H1 (cell line): ENCODE results near the gene ZNF716. TPM values are rescaled to one million over a fixed set of nuclear protein-coding genes. Genes with fewer than 3 reads are reported as not detected.
A peak's percentile ranks its signal among the peaks of the same experiment; 100 is the strongest.
"Not testable (repeated sequence)": the region's sequence is repeated elsewhere in the genome, so short reads cannot be mapped to it uniquely, and the experiment has no call there.

Source experiments
- CTCF ChIA-PET: fragments of 300-600 bp; sonication (Branson Sonifier 250); formaldehyde crosslinking; loops from one replicate; lab custom pipeline; 2021; ENCODE audit not compliant: partially characterized antibody; lab: Charles Lee
- POLR2A ChIA-PET: fragments of 300-600 bp; sonication (Branson Sonifier 250); formaldehyde crosslinking; loops from one replicate; lab custom pipeline; 2021; ENCODE audit warnings: inconsistent platforms; ENCODE audit not compliant: partially characterized antibody; lab: Charles Lee
- DNase-seq, 2 experiments: peaks; one replicate each; pipeline versions ENCODE4 v3.0.0 to v3.0.0-alpha.2; 2010 to 2022; ENCODE audit warnings: low spot score in 2 of 2, low read depth in 1 of 2, mixed read lengths in 1 of 2
- FAIRE-seq: peaks from 2 replicates; lab custom pipeline; 2011; peaks lifted over from hg19 to GRCh38; lab: Jason Lieb, UNC
- H2AFZ ChIP-seq: 2 replicates; pipeline ENCODE4 v1.8.1; 2012; ENCODE audit warnings: low read length, inconsistent platforms
- H2AK5ac ChIP-seq: 2 replicates; pipeline ENCODE4 v1.6.1; 2013; ENCODE audit warnings: low read depth, low read length
- H2BK120ac ChIP-seq: replicated peaks from 2 replicates; pipeline ENCODE3; 2013; ENCODE audit warnings: low read depth, low read length, inconsistent platforms
- H2BK12ac ChIP-seq: 2 replicates; pipeline ENCODE4 v1.6.1; 2013; ENCODE audit warnings: low read depth, low read length
- H2BK15ac ChIP-seq: 2 replicates; pipeline ENCODE4 v1.6.1; 2013; ENCODE audit warnings: low read length
- H2BK20ac ChIP-seq: 2 replicates; pipeline ENCODE4 v1.6.1; 2013; ENCODE audit warnings: low read length
- H2BK5ac ChIP-seq: 2 replicates; pipeline ENCODE4 v1.6.1; 2013; ENCODE audit warnings: low read depth, low read length
- H3K14ac ChIP-seq: 2 replicates; pipeline ENCODE4 v1.6.1; 2013; ENCODE audit warnings: inconsistent platforms; ENCODE audit not compliant: insufficient read length
- H3K18ac ChIP-seq: 2 replicates; pipeline ENCODE4 v1.6.1; 2013; ENCODE audit warnings: low read length; ENCODE audit errors: extremely low read depth
- H3K23ac ChIP-seq: 2 replicates; pipeline ENCODE4 v1.6.1; 2013; ENCODE audit warnings: inconsistent platforms; ENCODE audit not compliant: insufficient read length
- H3K23me2 ChIP-seq: 2 replicates; pipeline ENCODE4 v1.6.1; 2013; ENCODE audit warnings: low read depth, low read length
- H3K27ac ChIP-seq: 2 replicates; pipeline ENCODE4 v1.6.1; 2011; ENCODE audit warnings: low read depth, low read length, inconsistent platforms
- H3K27me3 ChIP-seq, 4 experiments: replicated peaks in 1 of 4; 1 replicate in 1 of 4; 2 replicates in 3 of 4; pipeline versions ENCODE4 v1.6.1 to v1.8.1; 2011 to 2013; ENCODE audit warnings: low read length in 3 of 4, mild to moderate bottlenecking in 3 of 4, inconsistent platforms in 2 of 4, mixed read lengths in 2 of 4, moderate library complexity in 1 of 4; ENCODE audit not compliant: control insufficient read depth in 3 of 4, insufficient read depth in 3 of 4; ENCODE audit errors: extremely low read depth in 1 of 4
- H3K36me3 ChIP-seq, 4 experiments: 2 replicates each; pipeline versions ENCODE4 v1.6.1 to v1.8.1; 2011 to 2013; ENCODE audit warnings: mild to moderate bottlenecking in 4 of 4, low read length in 3 of 4, moderate library complexity in 2 of 4, control low read depth in 1 of 4, inconsistent platforms in 1 of 4; ENCODE audit not compliant: insufficient read depth in 4 of 4, control insufficient read depth in 2 of 4
- H3K4ac ChIP-seq: replicated peaks from 2 replicates; pipeline ENCODE3; 2013; ENCODE audit warnings: low read length, low read depth, mixed read lengths, inconsistent platforms; ENCODE audit not compliant: insufficient read length
- H3K4me1 ChIP-seq, 4 experiments: replicated peaks in 1 of 4; 1 replicate in 1 of 4; 2 replicates in 3 of 4; pipeline versions ENCODE4 v1.6.1 to v1.8.1; 2011 to 2013; ENCODE audit warnings: low read length in 3 of 4, inconsistent platforms in 2 of 4, mixed read lengths in 1 of 4; ENCODE audit not compliant: insufficient read depth in 4 of 4, control insufficient read depth in 3 of 4
- H3K4me2 ChIP-seq, 2 experiments: 2 replicates each; pipeline versions ENCODE4 v1.6.1 to v1.8.1; 2011 to 2013; ENCODE audit warnings: low read depth in 2 of 2, low read length in 2 of 2, control low read depth in 1 of 2, inconsistent platforms in 1 of 2, mild to moderate bottlenecking in 1 of 2; ENCODE audit not compliant: insufficient read depth in 1 of 2
- H3K4me3 ChIP-seq, 4 experiments: fragments of 200-600, 300-600 bp in 1 of 4; sonication (generic), shearing (Covaris generic), sonication (Bioruptor Twin) in 1 of 4; 2 replicates each; pipeline versions ENCODE4 v1.5.1 to v1.8.1; 2011 to 2016; ENCODE audit warnings: low read length in 4 of 4, low read depth in 3 of 4, control low read depth in 2 of 4, inconsistent platforms in 2 of 4, mild to moderate bottlenecking in 2 of 4, mixed read lengths in 1 of 4, moderate library complexity in 1 of 4; ENCODE audit not compliant: insufficient read depth in 2 of 4; ENCODE audit errors: extremely low read depth in 1 of 4
- H3K56ac ChIP-seq: replicated peaks from 2 replicates; pipeline ENCODE3; 2013; ENCODE audit warnings: low read depth, mild to moderate bottlenecking, mixed read lengths, low read length, inconsistent platforms; ENCODE audit not compliant: insufficient read length
- H3K79me1 ChIP-seq: 2 replicates; pipeline ENCODE4 v1.6.1; 2013; ENCODE audit warnings: low read depth, low read length, control low read depth
- H3K79me2 ChIP-seq, 2 experiments: 2 replicates each; pipeline versions ENCODE4 v1.6.1 to v1.8.1; 2012 to 2013; ENCODE audit warnings: low read length in 2 of 2, mild to moderate bottlenecking in 2 of 2, inconsistent platforms in 1 of 2; ENCODE audit not compliant: insufficient read depth in 2 of 2, control insufficient read depth in 1 of 2
- H3K9ac ChIP-seq, 4 experiments: replicated peaks in 1 of 4; 1 replicate in 1 of 4; 2 replicates in 3 of 4; pipeline versions ENCODE4 v1.6.1 to v1.8.1; 2011 to 2013; ENCODE audit warnings: low read depth in 3 of 4, low read length in 3 of 4, control low read depth in 2 of 4, mild to moderate bottlenecking in 2 of 4, moderate library complexity in 2 of 4, inconsistent platforms in 1 of 4; ENCODE audit errors: extremely low read depth in 1 of 4
- H3K9me3 ChIP-seq, 2 experiments: 2 replicates each; pipeline versions ENCODE4 v1.6.1 to v1.8.1; 2012 to 2013; ENCODE audit warnings: mild to moderate bottlenecking in 2 of 2, moderate library complexity in 2 of 2, control low read depth in 1 of 2, inconsistent platforms in 1 of 2, low read depth in 1 of 2, low read length in 1 of 2, mixed read lengths in 1 of 2; ENCODE audit not compliant: insufficient read depth in 2 of 2
- H4K20me1 ChIP-seq, 2 experiments: replicated peaks in 1 of 2; 2 replicates each; pipeline versions ENCODE3 to v1.8.1; 2011 to 2013; ENCODE audit warnings: inconsistent platforms in 2 of 2, low read length in 2 of 2, mild to moderate bottlenecking in 1 of 2; ENCODE audit not compliant: insufficient read depth in 2 of 2, control insufficient read depth in 1 of 2
- H4K5ac ChIP-seq: 2 replicates; pipeline ENCODE4 v1.6.1; 2013; ENCODE audit warnings: low read length, low read depth, mixed read lengths, inconsistent platforms; ENCODE audit not compliant: insufficient read length
- H4K8ac ChIP-seq: 2 replicates; pipeline ENCODE4 v1.8.0; 2013; ENCODE audit warnings: mild to moderate bottlenecking, moderate library complexity, low read length, inconsistent platforms; ENCODE audit not compliant: insufficient read depth; ENCODE audit errors: extremely low read depth
- H4K91ac ChIP-seq: replicated peaks from 2 replicates; pipeline ENCODE3; 2013; ENCODE audit warnings: low read length, mixed read lengths, inconsistent platforms; ENCODE audit not compliant: insufficient read length
- ZNF274 ChIP-seq: IDR thresholded peaks from 2 replicates; pipeline ENCODE4 v1.7.0; 2012; ENCODE audit warnings: low read length, borderline replicate concordance; ENCODE audit errors: extremely low read depth
- WGBS, 2 experiments: shearing (Covaris generic) in 1 of 2; methylation state at CpG; one replicate each; pipeline versions ENCODE4 v1.1.6 to v1.1.7; 2013 to 2015; ENCODE audit warnings: low lambda C conversion rate in 2 of 2, mixed read lengths in 2 of 2, inconsistent platforms in 1 of 2, low coverage in 1 of 2, missing lambda C conversion rate in 1 of 2; ENCODE audit not compliant: insufficient replicate concordance in 2 of 2, insufficient coverage in 1 of 2, insufficient read length in 1 of 2; ENCODE audit errors: extremely low coverage in 1 of 2, missing lambda C conversion rate in 1 of 2; 5-methylcytosine and 5-hydroxymethylcytosine counted together
- polyA plus RNA-seq, 7 experiments: library from polyadenylated mRNA; depleted of rRNA in 3 of 7; stranded (reverse) in 5 of 7; unstranded in 2 of 7; fragments of >200 nt in 5 of 7; fragments of 200-250 nt in 2 of 7; gene quantifications; 1 replicate in 5 of 7; 2 replicates in 1 of 7; 4 replicates in 1 of 7; pipeline versions ENCODE4 v1.2.1 to v1.2.3, GENCODE V29; 2011 to 2013; ENCODE audit warnings: missing spikeins in 2 of 7, mixed read lengths in 2 of 7
- total RNA-seq: library from RNA; stranded (reverse); fragmentation: NEBNext Ultra II Directional; extraction: Animal tissue kit (Norgen Biotek cat#: 25700); gene quantifications from 2 replicates; pipeline ENCODE4 v1.2.1, GENCODE V29; 2021

The ZNF716 gene
- total and polyA plus RNA-seq, 2 of the 8 experiments (the other 6 are each of a cell fraction or from before 2014, with no cell fraction given) = not detected

GRCh38 chr7:57469186-57469828 lies 19.3 kb downstream of the ZNF716 start:
- H3K27me3 ChIP-seq, FAIRE-seq, H3K79me2 ChIP-seq, H3K36me3 ChIP-seq, H3K4me3 ChIP-seq, CTCF ChIA-PET, H3K23me2 ChIP-seq, H3K9ac ChIP-seq, H3K23ac ChIP-seq, H3K4ac ChIP-seq, H3K4me1 ChIP-seq, H2BK120ac ChIP-seq, H4K91ac ChIP-seq, H4K8ac ChIP-seq, H2BK12ac ChIP-seq, H2BK20ac ChIP-seq, H2BK5ac ChIP-seq, H3K79me1 ChIP-seq, H4K20me1 ChIP-seq, DNase-seq, H3K56ac ChIP-seq, H2AFZ ChIP-seq, H3K14ac ChIP-seq, H2BK15ac ChIP-seq, H3K4me2 ChIP-seq, H3K18ac ChIP-seq, POLR2A ChIA-PET, H2AK5ac ChIP-seq, H4K5ac ChIP-seq, H3K27ac ChIP-seq: not testable (repeated sequence)
- peak; percentile 94 for TF ChIP-seq ZNF274
- peaks cover 39 to 43% of the 10 kb centered on the region in 2 experiments; a peak in 3 of 4 replicates for H3K9me3 ChIP-seq
- 74% methylated on average over 3 of the region's 3 CpGs; no CpG with 5 or more reads in 1 of the 2 experiments for WGBS, 2 experiments

DNA sequence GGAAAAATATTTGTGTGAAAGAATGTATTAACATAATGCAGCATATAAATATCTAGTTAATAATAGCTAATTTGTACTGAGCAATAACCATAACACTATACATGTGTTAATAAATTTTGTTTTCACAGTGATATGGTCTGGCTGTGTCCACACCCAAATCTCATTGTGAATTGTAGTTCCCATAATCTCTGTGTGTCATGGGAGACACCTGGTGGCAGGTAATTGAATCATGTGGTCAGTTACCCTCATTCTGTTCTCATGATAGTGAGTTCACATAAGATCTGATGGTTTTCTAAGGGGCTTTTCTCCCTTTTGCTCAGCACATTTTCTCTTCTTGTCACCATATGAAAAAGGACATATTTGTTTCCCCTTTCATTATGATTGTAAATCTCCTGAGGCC lies 30.3 kb downstream of the ZNF716 start:
- DNase-seq, H3K79me2 ChIP-seq, H3K27ac ChIP-seq, H2BK15ac ChIP-seq, H3K4me2 ChIP-seq, CTCF ChIA-PET, H2BK120ac ChIP-seq, H3K14ac ChIP-seq, H3K18ac ChIP-seq, POLR2A ChIA-PET, H3K56ac ChIP-seq, H4K20me1 ChIP-seq, H3K79me1 ChIP-seq, H2BK5ac ChIP-seq, H4K91ac ChIP-seq, H3K36me3 ChIP-seq, H3K23me2 ChIP-seq, H2AFZ ChIP-seq, H2BK20ac ChIP-seq, H3K27me3 ChIP-seq, H2AK5ac ChIP-seq, H2BK12ac ChIP-seq, H3K4me1 ChIP-seq, H3K23ac ChIP-seq, H3K4ac ChIP-seq, FAIRE-seq, H3K4me3 ChIP-seq, H4K5ac ChIP-seq, H4K8ac ChIP-seq, H3K9ac ChIP-seq: not testable (repeated sequence)
- H3K9me3 ChIP-seq = peaks cover 30 to 37% of the 10 kb centered on the region in 2 experiments
